Stimulated activated CD8-positive, alpha-beta memory T cell treated with anti-CD3 and anti-CD28 coated beads, Interleukin-7, amount 100 ng/mL, for 48 hours (primary cell): ENCODE measurements around the gene PTPN13.

Source experiments
- DNase-seq, 2 donors: peaks; one replicate each; pipeline ENCODE4 v3.0.0-alpha.2; 2020; ENCODE audit warnings: low read depth in 1 of 2; ENCODE audit errors: extremely low read depth in 1 of 2

Gene PTPN13

DNA sequence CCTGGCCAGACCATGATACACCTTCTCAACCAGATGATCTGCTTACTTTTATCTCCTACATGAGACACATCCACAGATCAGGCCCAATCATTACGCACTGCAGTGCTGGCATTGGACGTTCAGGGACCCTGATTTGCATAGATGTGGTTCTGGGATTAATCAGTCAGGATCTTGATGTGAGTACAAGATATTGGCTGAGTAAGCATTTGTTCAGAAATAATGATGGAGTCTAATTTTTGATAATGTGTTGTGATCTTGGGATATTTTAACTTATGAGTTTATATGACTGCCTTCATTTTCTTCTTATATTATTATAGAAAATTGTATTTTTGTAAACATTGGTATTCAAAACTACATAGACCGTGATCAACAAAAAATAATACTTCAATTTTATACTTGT, 215.7 kb downstream of the PTPN13 start:
- no peak for DNase-seq

GRCh38 chr4:86810847-86811246, 216.7 kb downstream of the PTPN13 start:
- DNase-seq: no peak

DNA sequence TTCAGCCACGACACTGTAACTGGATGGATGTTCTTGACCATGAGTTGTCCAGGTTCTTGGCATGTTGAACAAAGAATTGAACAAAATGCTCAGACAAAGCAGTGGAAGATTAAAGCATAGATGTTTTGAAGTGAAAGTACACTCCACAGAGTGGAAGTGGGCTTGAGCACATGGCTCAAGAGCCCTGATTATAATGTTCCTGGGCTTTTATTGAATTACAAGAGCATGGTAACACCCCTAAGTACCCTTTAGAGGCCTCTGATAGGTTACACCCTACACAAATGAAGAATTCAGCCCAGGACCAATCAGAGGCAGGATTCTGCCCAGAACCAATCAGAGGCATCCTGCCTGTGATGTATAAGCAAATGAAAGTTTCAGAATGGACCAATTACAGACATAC, 221.5 kb downstream of the PTPN13 start:
- no peak for DNase-seq

GRCh38 chr4:86816501-86817273, 222.6 kb downstream of the PTPN13 start:
- DNase-seq: no peak

GRCh38 chr4:86818211-86818610, 224.1 kb downstream of the PTPN13 start:
- no peak for DNase-seq

- DNase-seq: no peak
Observed at GRCh38 chr4:86818841-86819240, 224.7 kb downstream of the PTPN13 start.

DNA sequence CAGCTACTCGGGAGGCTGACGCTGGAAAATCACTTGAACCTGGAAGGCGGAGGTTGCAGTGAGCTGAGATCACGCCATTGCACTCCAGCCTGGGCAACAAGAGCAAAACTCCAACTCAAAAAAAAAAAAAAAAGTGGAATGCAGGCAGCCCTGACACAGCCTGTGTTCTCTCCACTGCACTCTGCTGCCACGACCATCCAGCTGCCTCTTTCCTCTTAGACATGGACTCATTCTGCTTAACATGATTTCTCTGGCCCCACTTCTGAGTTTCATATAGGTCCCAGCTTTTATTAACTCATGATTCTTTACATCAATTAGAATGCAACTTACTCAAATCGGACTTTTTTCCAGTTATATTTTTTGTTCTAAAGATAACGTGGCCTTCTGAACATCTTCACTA, 225.4 kb downstream of the PTPN13 start:
- no peak for DNase-seq

DNA sequence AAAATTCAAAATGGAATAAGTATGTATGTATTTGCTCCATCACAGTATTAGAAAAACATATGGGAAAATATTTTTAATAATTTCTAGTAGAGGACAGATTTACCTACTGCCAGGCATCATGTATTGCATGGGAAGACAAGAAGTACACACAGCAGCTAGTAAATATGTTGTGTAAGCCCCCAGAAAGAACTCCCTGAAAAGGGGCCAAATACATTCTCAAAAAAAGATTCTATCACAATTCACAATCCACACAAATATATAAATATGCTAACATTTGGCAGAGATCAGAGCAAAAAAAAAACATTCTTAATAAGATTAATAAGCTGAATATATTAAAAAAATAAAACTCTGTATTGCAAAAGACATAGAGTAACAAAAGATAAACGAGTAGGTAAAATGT, 227.0 kb downstream of the PTPN13 start:
- DNase-seq: no peak

- no peak for DNase-seq
Observed at GRCh38 chr4:86822136-86822535, 228.0 kb downstream of the PTPN13 start.

GRCh38 chr4:86825511-86825910, 231.4 kb downstream of the PTPN13 start:
- no peak for DNase-seq

- no peak for DNase-seq
Observed at GRCh38 chr4:86831262-86832130, 237.4 kb downstream of the PTPN13 start.

GRCh38 chr4:86833615-86834014, 239.5 kb downstream of the PTPN13 start:
- DNase-seq: no peak

- no peak for DNase-seq
Observed at GRCh38 chr4:86834901-86835300, 240.8 kb downstream of the PTPN13 start.

DNA sequence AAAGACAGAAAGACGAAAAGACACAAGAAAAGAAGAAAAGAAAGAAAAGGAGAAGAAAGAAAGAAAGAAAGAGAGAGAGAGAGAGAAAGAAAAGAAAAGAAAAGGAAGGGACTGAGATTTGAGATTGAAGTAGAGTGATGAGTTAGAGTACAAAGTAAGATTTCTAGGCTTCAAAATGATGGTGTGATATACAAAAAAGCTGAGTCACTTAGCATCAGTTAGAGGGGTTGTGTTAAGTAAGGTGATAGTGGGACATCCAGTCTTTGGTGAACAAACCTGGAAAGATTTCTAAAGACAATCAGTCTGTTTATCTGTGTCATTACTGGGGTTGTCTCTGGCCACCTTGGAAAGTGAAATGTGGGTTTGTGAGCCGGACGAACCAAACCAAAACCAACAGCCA, 241.6 kb downstream of the PTPN13 start:
- no peak for DNase-seq

DNA sequence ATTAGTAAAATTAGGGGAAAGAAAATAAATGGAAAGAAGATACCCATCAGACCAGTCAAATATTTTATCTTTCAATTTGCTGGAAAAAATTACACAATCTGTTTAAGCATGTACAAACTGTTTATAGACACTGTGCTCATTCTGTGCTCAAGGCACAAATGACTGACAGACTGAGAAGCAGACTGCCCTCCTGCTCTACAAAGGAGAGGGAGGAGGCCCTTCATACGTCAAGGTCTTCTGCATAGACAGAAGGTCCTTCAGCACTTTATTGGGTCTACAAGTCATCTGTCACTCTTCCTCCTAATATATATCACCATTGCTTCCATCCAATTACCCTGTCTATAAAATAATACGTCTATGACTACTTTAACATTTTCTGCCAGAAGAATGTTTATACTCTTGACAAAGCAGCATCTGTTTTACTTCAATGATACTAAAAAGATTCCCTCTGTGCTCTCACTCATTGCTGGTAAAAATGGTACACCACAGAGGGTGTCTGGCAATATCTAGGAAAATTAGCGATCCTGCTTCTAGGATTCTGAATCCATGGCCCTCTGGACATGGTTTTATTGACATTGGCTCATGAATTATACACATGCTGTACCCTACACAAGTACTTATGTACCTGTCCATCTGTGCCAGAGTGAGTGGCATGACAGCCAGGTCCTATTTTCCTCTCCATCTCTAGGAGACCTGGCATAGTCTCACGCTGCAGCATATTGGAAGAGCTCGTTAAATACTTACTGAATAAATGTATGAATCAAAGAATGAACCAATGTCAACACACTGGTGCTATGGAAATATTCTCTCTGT, 243.8 kb downstream of the PTPN13 start:
- DNase-seq: no peak

DNA sequence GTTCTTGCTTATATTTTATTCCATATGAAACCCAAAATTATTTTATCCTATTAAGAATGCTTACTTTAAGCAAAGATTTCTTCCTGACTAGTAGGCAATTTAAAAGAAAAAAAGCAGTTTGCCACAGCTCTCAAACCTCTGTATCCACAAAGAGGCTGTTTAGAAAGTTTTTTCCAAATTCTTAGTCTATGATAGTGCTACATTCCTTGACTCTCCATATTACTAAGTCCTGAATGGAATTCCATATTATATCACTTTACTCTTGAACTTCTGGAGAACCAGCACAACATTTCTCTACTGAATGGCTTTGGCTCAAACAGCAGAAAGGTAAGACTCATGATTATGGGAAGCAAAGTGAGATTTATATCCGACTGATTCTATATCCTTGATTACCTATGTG, 246.7 kb downstream of the PTPN13 start:
- no peak for DNase-seq

GRCh38 chr4:86841309-86841708, 247.2 kb downstream of the PTPN13 start:
- DNase-seq: no peak

GRCh38 chr4:86845593-86845992, 251.5 kb downstream of the PTPN13 start:
- no peak for DNase-seq

DNA sequence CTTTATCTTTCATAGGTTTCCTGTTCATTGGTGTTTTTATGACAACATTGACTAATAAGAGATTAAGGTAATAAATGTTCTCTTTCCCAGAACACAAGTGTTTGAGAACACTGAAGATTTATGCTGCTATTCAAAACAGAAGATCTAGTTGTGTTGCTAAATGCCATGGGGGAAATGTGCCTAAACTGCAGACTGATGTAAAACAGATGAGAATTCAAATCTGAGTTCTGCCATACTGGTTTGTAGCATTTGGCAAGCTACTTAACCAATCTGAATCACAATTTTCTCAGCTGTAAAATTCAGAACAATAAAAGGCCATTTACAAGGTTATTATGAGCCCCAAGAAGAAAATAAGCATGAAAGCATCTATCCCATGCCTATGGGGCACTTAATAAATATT, 252.8 kb downstream of the PTPN13 start:
- no peak for DNase-seq

GRCh38 chr4:86847571-86847970, 253.5 kb downstream of the PTPN13 start:
- DNase-seq: no peak

GRCh38 chr4:86848136-86848535, 254.0 kb downstream of the PTPN13 start:
- DNase-seq: no peak
